Measurements from ENCODE around the gene SCAMP2. TPM values are rescaled to one million over a fixed set of nuclear protein-coding genes. Genes with fewer than 3 reads are reported as not detected.

The SCAMP2 gene
- polyA plus RNA-seq, 1 donor from 2014 or later, result 4.5 TPM

GRCh38 chr15:74827614-74828013, 45.6 kb downstream of the SCAMP2 start:
- Histone ChIP-seq H3K4me2 (ENCODE audit: low read length) (no peak overlapping the region), H3K9me3 (ENCODE audit: low read length) (no peaks in the 10 kb centered on the region), H2AFZ (ENCODE audit: low read depth, low read length) (no peak overlapping the region), H3K27me3 (ENCODE audit: insufficient read depth, low read depth, low read length) (peaks cover 50% of the 10 kb centered on the region), H3K79me2 (replicated peaks; ENCODE audit: insufficient read depth, low read length) (no peaks in the 10 kb centered on the region), H3K36me3 (ENCODE audit: insufficient read depth, low read length) (no peaks in the 10 kb centered on the region), H3F3A (ENCODE audit: insufficient read depth, low read length, poor library complexity, severe bottlenecking) (no peaks in the 10 kb centered on the region), H3K9ac (ENCODE audit: low read length) (no peak overlapping the region), H4K20me1 (ENCODE audit: insufficient read depth) (no peaks in the 10 kb centered on the region), H3K27ac (ENCODE audit: low read length) (no peak overlapping the region), H3K4me3 (ENCODE audit: low read length) (no peak overlapping the region), H3K9me2 (ENCODE audit: insufficient read depth, low read length) (no peaks in the 10 kb centered on the region)
- TF ChIP-seq POLR2AphosphoS5 (IDR thresholded peaks at IDR 0.05) (no peak), SMC3 (conservative IDR thresholded peaks at IDR 0.05; ENCODE audit: poor library complexity) (no peak), EP300 (conservative IDR thresholded peaks at IDR 0.05; ENCODE audit: poor library complexity, severe bottlenecking) (no peak), TAF1 (IDR thresholded peaks at IDR 0.05; ENCODE audit: low read depth) (no peak), REST (IDR thresholded peaks at IDR 0.05; ENCODE audit: borderline replicate concordance) (no peak), CTCF (IDR thresholded peaks at IDR 0.05; ENCODE audit: poor library complexity, severe bottlenecking) (no peak), MXI1 (conservative IDR thresholded peaks at IDR 0.05; ENCODE audit: poor library complexity, severe bottlenecking) (no peak), RAD21 (conservative IDR thresholded peaks at IDR 0.05) (no peak), EZH2 (IDR thresholded peaks at IDR 0.05; ENCODE audit: borderline replicate concordance, insufficient read depth, low read length, poor library complexity, severe bottlenecking) (no peak)

GRCh38 chr15:74826921-74827320, 46.2 kb downstream of the SCAMP2 start:
- Histone ChIP-seq H4K20me1 (ENCODE audit: insufficient read depth) (no peaks in the 10 kb centered on the region), H3K27ac (ENCODE audit: low read length) (no peak overlapping the region), H3K36me3 (ENCODE audit: insufficient read depth, low read length) (no peaks in the 10 kb centered on the region), H3K9ac (ENCODE audit: low read length) (no peak overlapping the region), H3K4me2 (ENCODE audit: low read length) (no peak overlapping the region), H3F3A (ENCODE audit: insufficient read depth, low read length, poor library complexity, severe bottlenecking) (no peaks in the 10 kb centered on the region), H3K79me2 (replicated peaks; ENCODE audit: insufficient read depth, low read length) (no peaks in the 10 kb centered on the region), H3K9me3 (ENCODE audit: low read length) (no peaks in the 10 kb centered on the region), H2AFZ (ENCODE audit: low read depth, low read length) (no peak overlapping the region), H3K27me3 (ENCODE audit: insufficient read depth, low read depth, low read length) (peaks cover 50% of the 10 kb centered on the region), H3K9me2 (ENCODE audit: insufficient read depth, low read length) (no peaks in the 10 kb centered on the region), H3K4me3 (ENCODE audit: low read length) (no peak overlapping the region)
- TF ChIP-seq REST (IDR thresholded peaks at IDR 0.05; ENCODE audit: borderline replicate concordance) (peak; percentile 4), CTCF (IDR thresholded peaks at IDR 0.05; ENCODE audit: poor library complexity, severe bottlenecking) (no peak)
